ENCODE data around the gene PCGF3.
"Not testable (repeated sequence)": the region's sequence is repeated elsewhere in the genome, so short reads cannot be mapped to it uniquely, and the experiment has no call there.

Gene PCGF3

DNA sequence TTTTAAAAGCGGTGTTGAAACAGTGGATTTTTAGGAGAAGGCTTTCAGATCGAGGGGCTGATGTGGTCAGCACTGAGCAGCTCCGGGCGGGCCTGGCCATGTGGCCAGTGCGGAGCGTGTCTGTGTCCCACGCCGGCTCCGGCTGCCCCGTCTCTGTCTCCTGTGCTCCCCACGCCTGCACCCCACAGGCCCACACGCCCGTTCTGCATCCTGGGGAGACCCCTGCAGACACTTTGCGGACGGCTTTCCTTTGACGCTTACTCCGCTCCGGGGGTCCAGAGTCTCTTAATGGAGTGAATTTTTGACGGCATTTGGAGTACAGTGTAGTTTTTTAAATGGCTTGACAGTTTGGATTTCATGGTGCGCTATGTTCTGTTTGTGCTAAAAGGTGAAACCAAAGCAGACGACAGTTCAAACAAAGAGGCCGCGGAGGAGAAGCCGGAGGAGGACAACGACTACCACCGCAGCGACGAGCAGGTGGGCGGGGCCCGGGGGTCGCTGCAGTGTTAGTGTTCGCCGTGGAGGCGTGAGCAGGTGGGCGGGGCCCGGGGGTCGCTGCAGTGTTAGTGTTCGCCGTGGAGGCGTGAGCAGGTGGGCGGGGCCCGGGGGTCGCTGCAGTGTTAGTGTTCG, 38.7 kb downstream of the PCGF3 start:
- DNase-seq, result no peak

DNA sequence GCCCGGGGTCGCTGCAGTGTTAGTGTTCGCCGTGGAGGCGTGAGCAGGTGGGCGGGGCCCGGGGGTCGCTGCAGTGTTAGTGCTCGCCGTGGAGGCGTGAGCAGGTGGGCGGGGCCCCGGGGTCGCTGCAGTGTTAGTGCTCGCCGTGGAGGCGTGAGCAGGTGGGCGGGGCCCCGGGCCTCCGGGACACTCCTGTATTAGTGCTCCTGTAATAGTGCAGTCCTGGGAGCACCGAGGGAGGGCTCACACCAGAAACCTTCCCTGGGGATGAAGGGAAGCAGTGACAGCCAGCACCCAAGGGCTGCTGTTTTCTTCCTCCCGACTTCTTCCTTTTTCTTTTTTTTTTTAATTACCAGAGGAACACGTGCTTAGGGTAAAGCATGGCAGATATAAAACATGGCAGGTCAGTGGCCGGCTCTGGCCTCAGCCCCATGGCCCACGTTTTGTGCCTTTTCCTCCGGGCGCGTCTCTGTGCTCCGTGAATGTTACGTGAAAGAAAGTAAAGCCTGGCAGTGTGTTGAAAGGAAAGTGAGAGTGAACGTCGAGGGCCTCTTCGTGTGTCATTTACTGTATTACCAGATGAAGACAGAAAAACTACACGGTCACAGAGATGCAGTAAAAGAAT, 42.0 kb downstream of the PCGF3 start:
- DNase-seq, result no peak

DNA sequence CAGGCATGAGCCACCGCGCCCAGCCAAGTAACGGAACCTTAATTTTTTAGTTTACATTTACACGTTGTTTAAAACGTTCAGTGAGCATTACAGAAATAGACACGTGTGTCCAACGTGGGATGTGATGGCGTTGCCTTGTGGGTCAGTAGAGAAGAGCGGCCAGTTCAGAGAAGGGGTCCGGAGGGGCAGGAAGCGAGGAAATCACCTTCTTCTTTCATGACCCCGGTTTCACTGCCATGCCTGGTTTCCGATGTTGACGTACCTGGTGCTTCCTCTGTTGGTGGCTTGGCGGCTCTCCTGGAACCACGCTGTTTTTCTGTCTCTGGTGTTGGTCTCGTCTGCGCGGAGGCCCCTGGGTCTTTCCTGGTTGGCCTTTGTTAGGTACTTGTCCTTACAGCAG, 42.8 kb downstream of the PCGF3 start:
- DNase-seq, result no peak

GRCh38 chr4:749698-750666, 44.4 kb downstream of the PCGF3 start:
- DNase-seq, result no peak

GRCh38 chr4:751676-752075, 46.0 kb downstream of the PCGF3 start:
- DNase-seq, result no peak

- no peak for DNase-seq
Measured at GRCh38 chr4:752196-752861, 46.7 kb downstream of the PCGF3 start.

GRCh38 chr4:753186-753585, 47.6 kb downstream of the PCGF3 start:
- DNase-seq, result not testable (repeated sequence)

DNA sequence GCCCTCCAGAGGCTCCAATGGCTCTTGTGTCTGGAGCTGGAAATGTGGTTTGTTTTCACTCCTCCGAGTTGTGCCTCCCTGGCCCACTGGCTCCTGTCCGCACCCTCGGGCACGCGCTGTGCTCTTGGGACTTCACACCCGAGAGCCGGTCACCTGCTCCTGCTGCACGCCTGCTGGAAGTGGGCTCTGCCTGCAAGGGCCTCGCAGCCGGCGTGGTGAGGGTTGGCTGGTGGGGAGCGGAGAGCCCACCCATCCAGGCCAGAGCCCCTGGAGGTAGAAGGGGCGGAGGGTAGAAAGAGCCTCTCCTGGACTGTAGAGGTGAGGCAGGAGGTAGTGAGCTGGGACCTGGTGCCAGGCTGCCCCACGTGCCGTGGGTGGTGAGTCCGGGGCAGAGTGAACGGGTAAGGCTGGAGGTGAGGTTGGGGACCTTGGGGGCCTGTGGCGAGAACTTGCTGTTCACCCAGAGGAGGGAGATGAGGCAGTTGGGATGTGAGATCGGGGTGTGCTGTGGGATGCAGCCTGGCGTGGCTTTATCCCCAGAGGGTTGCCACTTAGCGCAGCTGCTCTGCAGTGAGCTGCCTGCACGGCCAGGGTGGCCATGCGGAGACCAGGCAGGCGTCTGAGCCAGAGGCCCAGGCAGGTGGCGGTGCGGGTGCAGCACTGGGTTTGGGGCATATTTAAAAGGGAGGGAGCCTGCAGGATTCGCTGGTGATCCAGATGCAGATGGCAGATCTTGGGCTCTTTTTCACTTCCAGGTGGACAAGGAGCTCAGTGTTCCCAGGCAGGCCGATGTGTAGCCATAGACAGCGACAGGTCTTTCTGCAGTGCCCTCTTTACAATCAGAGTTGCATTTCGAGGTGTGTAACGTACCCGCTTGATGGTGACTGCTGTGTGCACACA, 48.8 kb downstream of the PCGF3 start:
- no peak for DNase-seq

DNA sequence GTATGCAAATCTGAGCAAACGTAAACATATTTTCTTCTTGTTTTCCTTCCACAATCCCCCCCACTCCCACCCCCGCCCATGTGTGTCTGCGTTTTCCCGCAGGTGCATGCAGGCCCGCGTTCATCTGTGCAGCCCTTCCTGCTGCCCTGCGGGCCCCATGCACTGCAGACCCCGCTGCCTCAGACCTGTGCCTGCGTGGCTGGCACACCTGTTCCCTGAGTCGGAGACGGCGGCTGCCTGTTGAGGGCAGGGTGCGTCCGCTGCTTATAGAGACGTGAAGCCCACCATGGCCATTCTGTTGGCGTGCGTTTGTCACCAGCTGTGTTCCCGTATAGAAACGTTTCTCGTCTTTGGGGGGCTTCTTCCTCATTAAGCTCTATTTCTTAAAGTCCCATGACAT, 51.5 kb downstream of the PCGF3 start:
- DNase-seq, result no peak

- DNase-seq, result not testable (repeated sequence)
Measured at GRCh38 chr4:759810-760209, 54.2 kb downstream of the PCGF3 start.

- no peak for DNase-seq
Measured at GRCh38 chr4:760616-761015, 55.0 kb downstream of the PCGF3 start.

GRCh38 chr4:761086-761485, 55.5 kb downstream of the PCGF3 start:
- DNase-seq, result no peak

- no peak for DNase-seq
Measured at GRCh38 chr4:761739-762138, 56.1 kb downstream of the PCGF3 start.

- DNase-seq, result no peak
Measured at GRCh38 chr4:762211-763190, 56.9 kb downstream of the PCGF3 start.

- DNase-seq, result no peak
Measured at GRCh38 chr4:763191-763810, 57.7 kb downstream of the PCGF3 start.

- no peak for DNase-seq
Measured at GRCh38 chr4:763922-764321, 58.3 kb downstream of the PCGF3 start.

GRCh38 chr4:764405-765169, 59.0 kb downstream of the PCGF3 start:
- DNase-seq, result no peak

DNA sequence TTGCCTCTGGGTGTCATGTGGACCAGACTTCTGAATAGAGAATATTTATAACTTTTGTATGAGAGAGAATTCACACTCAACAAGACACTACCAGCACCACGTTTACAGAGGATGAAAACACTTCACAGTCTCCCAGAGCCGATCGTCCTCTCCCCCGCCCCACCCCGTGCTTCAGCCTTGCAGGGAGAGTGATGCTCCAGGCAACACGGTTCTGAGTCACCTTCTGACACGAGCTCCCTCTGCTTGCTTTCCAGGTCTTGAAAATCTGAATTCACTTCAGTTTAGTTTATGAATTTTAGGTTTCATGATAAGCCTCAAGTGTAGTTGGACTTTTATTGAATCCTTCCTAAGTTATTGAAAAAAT, 60.5 kb downstream of the PCGF3 start:
- no peak for DNase-seq

DNA sequence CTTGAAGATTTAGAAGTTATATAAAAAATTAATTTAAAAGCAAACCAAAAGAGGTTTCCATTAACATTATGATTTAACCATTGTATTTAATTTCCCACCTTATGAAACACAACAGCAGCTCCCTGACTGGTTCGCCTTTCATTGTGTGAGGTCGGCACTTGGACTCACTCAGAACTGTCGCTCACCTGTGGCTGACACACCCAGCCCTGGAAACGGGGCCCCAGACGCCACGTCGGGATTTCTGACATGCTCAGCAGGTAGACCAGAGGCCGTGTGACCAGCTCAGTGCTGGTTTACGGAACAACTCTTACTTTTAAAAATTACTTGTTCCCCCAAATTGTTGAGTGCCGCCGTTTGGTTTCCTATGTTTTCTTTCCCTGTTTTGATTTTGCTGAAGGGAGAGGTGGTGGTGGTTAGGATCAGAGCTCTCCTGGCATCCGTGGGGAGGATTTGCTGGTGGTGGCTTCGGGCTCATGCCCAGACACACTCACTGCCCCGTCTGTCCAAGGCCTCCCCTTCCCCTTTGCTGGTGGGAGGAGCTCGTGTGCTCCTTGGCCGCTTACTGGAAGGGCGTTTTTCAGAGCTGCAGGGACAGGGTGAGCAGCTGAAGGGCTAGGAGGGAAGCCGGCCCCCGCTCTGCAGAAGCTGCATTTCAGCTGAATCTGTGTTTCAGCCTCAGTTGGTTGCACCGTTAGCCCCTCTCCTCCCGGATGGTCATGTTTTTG, 61.1 kb downstream of the PCGF3 start:
- DNase-seq, result no peak
